Activated CD4-positive, CD25-positive, alpha-beta regulatory T cell (primary cell): ENCODE data around the gene CTSW.

ENCODE experiments used
- DNase-seq, 4 experiments: peaks; one replicate each; lab custom pipeline; 2025; lab: John Stamatoyannopoulos, UW

Gene CTSW

DNA sequence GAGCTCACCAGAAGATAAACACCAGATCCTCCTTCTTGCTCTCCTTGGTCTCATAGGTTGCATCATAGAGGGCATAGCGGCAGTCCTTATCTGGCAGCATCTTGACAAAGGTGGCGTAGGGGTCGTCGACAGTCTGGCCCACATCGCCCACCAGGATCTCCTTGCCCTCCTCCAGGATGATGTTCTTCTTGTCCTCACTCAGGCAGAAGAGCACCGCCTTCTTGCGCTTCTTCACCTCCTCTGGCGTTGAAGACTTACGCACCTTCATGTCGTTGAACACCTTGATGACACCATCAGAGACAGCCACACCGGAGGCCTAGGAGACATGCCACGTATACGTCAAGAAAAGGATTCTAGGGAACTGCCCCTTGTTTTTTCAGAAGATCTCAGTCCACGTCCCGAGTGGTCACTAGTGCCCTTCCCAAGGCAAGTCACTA lies 23.7 kb upstream of the CTSW start:
- DNase-seq: no peak

DNA sequence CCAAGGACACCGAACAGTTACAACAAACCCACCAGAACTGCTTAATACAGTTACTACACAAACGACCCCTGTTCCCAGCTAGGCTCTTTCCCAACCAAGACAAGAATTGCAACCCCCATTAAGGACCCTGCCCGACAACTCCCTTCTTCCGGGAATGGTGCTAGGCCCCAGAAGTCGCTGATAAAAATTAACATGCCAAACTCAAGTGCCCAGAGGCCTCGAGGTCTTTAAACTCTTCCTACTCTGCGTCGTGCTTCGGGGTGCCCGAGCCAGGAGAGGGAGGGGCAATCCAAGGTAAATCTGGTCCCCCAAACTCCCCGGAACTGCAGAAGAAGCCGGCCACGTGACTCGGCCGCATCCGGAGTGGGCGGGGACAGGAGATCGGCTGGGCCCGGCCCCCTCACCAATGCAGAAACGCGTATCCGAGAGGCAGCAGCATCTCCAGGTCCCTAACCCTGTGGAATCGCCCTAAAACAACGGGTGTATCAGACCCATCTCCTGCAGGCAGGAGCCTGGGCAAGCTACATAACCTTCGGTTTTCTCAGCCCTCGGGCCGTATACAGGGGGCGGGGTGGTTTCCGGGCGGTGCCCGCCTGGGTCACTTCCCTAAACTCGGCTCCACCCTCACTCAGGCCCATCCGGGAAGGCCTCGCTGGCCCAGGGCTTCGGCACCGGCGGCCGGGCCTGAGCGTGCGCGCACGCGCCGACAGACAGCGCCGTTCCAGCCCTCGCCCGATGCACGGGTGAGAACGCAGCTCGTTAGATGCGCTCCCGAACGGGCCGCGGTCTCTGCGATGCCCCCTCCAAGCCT lies 22.7 kb upstream of the CTSW start:
- DNase-seq: peak; percentile 56 to 86 (median 65)

DNA sequence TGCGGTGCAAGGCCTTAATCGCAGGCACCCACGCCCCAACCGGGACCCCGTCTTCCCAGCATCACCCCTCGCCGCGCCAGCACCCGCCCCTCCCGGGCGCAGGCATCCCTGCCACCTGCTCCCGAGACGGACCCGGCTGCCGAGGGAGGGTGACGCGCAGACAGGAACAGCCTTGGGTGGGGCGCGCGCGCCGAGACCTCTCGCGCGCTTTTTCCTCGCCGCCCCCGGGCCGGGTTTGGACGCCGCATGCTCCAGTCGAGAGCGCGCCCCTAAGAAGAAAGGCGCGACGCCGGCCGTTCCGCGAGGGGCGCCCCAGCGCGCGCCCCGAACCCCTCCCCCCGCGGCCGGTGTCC lies 22.2 kb upstream of the CTSW start:
- peak; percentile 49 to 61 (median 55) for DNase-seq

DNA sequence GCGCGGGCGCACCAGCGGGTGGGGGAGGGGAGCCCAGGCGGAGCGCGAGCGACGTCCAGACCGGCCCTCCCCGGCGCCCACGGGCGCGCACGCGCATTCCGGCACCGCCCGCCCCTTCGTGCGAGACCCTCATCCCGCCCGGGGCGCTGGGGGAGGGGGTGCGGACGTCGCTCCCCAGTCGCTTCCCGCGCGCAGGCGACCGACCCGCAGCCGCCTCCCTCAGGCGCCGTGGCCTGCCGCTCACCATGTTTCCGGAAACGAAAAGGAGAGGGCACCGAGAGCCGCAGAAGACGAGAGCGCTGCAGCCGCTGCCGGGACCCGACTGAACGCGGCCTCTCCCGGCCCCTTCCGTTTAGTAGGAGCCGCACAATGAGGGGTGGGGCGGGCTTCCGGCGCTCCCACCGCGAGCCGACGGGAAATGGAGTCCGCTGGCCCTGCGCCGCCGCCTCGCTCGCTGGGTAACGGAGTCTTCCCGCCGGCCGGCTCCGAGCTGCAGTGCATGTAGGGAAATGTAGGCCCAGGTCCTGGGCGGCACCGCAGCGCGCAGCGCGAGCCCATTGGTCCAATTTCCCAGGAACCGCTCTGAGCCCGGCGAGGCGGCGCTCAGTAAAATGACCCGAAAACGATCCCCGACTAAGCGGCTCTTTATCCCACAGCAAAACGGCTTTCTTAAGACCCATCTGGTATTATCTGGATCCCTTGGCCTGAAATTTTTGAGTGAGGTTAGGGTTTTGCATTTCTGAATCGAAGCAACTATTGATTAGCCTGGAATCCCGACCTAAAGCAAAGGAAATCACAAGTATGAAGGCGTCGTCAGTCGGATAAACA lies 21.6 kb upstream of the CTSW start, which contains the start of gene CFL1:
TSS of gene CFL1 (minus strand) at position 328 of the 828 bp plus-strand sequence. CDS start at position 247, 81 bp downstream.
- peak; percentile 91 to 97 (median 94) for DNase-seq

DNA sequence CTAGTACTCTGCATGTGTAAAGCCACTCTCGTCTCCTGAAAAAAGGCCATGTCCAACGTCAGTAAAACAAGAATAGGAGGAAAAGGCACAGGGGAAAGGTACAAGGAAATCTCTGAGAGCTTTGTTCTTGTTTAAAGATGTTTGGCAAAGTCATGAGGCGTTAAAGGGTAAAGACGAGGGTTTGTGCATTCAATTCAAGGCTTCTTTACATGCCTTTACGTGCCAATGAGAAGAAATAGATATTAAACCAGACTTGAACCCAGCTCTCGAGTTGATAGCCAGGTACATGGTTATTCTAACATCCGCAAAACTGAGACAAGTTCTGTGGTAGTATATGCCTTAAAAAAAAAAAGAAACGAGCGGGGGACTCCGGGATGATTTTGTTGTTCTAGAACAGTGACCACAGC lies 21.0 kb upstream of the CTSW start:
- no peak for DNase-seq

DNA sequence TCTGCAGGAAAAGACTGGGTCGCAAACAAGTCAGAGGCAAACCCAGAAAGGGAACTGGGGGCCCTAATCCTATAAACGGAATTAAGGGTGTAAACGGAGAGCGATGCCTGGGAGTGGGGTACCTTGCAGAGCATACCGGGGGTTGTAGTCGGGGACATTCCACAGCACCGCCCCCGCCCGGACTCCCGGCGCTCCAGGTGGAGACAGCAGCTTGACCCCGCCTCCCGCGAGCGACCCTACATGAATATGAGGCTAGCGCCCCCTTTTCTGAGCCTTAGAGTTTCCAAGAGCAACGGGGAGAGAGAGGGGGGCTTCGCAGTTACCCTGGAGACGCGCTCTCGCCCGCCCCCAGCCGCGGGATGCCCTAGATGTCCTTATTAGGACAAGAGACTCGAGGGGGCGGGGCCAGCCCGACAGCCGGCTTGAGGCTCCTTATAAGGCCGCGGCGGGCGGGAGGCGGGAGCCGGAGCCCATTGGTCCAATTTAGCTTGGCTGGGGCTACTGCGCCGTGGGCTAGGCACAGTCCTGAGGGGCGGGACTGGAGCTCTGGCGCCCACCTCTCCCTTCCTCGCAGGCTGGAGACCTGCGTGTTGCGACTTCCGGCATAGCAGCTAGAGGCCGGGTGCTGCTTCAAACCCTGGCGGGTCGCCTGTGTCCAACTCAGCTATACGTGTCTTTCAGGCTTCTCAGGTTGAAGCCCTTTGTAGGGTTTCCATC lies 20.4 kb upstream of the CTSW start:
- DNase-seq: peak; percentile 88 to 94 (median 90)

DNA sequence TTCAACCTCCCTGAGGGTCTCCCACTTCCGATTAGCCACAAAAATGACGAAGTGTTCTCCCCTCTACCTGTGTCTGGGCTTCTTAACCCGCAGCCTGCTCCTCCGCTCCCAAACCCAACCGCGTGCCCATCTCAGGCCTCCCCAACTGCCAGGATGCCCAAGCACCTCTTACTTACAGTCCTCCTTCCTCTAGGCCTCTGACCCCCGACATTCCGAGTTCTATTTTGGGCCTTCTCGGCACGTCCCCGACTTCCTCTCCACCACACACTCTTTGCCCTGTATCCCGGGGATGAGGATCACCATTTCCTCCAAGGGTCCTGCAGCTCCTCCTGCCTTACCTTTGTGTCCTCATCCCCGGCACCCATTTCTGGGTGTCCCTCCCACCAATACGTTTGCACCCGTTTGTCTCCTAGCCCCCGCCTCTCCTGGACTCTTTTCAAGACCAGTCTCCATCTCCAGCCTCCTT lies 19.8 kb upstream of the CTSW start:
- DNase-seq: no peak

DNA sequence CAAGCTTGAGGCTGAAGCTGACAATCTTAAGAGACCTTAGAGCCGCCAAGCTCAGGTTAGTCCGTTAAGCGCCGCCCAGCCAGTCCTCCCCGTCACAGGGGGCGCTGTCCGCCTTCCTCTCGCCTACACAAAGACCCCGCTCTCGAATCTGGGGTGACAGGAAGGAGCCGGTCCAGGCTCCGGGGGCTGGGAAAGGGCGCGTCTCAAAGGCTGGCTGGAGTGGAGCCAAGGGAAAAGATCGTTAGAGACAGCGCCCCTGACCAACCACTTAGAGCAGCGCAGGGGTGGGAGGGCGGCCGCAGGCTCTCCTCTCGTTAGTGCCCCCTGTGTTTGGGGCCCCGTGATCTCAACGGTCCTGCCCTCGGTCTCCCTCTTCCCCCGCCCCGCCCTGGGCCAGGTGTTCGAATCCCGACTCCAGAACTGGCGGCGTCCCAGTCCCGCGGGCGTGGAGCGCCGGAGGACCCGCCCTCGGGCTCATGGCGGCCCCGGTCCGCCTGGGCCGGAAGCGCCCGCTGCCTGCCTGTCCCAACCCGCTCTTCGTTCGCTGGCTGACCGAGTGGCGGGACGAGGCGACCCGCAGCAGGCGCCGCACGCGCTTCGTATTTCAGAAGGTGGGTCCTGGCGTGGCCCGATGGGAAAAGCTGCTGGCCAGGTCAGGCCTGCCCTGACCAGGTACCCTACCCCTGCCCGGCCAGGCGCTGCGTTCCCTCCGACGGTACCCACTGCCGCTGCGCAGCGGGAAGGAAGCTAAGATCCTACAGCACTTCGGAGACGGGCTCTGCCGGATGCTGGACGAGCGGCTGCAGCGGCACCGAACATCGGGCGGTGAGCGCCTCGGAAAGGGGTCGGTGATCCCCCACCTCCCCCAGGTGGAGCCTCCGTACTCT lies 19.1 kb upstream of the CTSW start, which contains the start of gene MUS81:
TSS of gene MUS81 (plus strand) at position 156 of the 887 bp plus-strand sequence. CDS start at position 477, 321 bp downstream.
- DNase-seq: peak; percentile 91 to 94 (median 92)

DNA sequence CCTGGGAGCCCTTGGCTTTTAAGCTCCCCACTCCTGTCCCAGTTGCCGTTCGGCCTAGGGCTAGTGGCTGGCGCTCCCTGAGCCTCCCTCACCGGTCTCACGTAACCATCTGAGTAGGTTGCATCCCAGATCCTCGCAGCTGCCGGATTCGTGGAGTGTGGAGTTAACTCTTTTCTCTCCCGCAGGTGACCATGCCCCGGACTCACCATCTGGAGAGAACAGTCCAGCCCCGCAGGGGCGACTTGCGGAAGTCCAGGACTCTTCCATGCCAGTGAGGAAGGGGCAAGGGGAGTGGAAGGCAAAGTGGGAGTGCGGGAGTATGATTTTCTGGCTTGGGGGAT lies 18.5 kb upstream of the CTSW start:
- no peak for DNase-seq

DNA sequence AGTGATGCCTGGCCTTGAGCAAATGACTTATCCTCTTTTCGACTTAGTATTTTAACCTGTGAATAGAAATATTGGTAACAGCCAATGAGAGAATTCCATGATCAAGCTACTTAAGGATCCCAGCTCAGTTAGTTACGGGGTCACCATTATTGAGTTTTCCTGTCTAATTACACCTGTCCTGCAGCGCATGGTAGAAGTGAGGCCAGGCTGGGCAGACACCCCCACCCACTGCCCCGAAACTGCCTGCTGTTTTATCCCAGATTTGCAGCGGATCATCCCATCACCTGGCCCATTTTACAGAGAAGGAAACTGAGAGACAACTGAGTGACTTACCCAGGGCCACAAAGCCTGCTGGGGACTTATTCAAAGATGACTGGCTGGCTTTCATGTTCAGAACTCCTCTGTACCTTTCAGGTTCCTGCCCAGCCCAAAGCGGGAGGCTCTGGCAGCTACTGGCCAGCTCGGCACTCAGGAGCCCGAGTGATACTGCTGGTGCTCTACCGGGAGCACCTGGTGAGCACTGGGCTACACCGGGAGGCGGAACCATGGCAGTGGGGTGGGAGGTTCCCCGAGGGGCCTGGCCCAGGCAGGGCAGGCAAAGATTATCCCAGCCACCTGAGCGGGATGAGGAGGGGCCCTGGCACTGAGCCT lies 18.0 kb upstream of the CTSW start:
- DNase-seq: no peak

DNA sequence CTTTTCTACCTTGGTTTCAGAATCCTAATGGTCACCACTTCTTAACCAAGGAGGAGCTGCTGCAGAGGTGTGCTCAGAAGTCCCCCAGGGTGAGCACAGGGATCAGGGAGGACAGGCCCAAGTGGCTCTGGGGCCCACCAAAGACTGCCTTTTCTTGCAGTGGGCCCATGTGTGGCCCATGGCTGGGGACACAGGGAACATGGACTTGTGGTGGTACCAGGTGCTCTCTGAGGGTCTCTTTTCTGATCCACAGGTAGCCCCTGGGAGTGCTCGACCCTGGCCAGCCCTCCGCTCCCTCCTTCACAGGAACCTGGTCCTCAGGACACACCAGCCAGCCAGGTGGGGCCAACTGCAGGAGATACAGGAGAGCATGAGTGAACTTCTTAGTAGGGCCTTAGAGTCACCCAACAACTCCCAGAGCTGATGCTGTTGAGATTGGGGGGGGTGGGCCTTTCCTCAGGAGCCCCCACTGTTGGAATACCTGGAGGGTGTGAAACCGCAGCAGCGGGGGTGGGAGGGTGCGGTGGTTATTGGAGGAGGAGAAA lies 17.4 kb upstream of the CTSW start:
- DNase-seq: no peak

DNA sequence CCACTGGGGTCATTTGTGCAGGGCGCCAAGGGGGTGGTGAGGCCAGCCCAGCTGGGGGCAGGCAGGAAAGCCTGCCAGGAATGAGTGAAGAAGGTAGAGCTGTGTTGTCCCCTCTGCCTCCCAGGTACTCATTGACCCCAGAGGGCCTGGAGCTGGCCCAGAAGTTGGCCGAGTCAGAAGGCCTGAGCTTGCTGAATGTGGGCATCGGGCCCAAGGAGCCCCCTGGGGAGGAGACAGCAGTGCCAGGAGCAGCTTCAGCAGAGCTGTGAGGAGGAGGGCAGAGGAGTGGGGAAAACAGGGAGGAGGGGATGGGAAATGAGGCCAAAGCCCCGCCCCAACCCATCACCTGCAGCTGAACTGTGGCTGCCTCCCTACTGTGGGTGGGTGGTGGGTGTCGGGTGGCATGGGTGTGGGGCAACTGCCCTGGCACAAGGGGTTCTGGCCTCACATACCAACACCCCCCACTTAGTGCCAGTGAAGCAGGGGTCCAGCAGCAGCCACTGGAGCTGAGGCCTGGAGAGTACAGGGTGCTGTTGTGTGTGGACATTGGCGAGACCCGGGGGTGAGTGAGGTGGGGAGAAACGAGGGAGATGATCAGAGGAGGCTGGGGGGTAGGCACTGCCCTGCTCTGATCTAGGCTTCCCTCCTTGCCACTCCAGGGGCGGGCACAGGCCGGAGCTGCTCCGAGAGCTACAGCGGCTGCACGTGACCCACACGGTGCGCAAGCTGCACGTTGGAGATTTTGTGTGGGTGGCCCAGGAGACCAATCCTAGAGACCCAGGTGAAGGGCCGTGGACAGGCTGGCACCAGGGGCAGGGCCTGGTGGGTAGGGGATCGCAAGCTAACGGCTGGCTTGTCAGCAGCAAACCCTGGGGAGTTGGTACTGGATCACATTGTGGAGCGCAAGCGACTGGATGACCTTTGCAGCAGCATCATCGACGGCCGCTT lies 16.4 kb upstream of the CTSW start:
- DNase-seq: no peak

DNA sequence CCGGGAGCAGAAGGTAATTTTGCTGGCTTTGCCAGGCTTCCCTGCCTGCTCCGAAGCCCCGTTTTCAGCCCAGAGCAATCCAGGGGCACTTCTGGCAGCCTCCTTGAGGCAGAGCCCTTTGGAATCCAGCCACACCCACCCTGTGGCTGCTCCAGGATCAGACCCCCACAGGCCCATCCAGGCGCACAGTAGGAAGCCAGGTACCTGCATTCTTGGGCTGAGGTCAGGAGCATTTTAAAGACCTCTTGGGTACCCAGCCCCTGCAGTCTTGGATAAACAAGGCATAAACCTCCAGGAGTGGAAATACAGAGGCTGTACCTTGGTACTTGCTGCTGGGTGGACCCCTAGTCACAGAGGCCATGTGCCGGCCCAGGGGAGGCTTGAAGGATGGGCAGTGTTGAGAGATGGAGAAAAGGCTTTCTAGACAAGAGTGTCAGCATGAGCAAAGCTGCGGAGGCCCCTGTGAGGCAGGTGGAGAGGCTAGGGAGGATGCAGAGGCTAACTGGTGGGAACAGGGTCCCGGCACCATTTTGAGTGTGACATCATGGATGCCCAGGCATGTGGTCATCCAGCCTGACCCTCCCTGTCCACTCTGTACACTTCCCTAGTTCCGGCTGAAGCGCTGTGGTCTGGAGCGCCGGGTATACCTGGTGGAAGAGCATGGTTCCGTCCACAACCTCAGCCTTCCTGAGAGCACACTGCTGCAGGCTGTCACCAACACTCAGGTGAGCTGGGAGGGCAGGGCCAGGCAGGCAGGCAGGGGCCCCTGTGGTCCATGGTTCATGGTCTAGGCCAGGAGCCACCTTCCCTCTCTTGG lies 15.5 kb upstream of the CTSW start:
- DNase-seq: no peak

DNA sequence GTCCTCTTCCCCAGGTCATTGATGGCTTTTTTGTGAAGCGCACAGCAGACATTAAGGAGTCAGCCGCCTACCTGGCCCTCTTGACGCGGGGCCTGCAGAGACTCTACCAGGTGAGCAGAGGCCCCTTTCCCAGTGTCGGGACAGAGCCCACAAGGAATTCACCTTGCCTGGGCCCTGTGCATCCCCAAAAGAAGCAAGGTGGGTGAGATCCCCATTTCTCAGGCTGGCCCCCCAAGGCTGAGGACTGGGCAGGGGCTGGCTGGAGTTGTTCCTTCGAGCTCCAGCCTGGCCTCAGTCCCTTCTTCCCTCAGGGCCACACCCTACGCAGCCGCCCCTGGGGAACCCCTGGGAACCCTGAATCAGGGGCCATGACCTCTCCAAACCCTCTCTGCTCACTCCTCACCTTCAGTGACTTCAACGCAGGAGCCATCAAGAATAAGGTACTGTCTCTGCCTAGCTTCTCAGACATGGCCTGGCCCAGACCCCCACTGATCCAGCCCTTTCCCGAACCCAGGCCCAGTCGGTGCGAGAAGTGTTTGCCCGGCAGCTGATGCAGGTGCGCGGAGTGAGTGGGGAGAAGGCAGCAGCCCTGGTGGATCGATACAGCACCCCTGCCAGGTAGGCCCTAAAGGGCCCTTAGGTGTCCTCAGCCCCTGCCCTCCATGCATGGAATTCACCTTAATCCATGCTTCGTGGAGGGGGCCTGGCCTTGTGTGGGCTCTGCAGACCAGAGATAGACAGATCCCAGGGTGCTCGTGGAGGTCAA lies 14.7 kb upstream of the CTSW start:
- DNase-seq: no peak

DNA sequence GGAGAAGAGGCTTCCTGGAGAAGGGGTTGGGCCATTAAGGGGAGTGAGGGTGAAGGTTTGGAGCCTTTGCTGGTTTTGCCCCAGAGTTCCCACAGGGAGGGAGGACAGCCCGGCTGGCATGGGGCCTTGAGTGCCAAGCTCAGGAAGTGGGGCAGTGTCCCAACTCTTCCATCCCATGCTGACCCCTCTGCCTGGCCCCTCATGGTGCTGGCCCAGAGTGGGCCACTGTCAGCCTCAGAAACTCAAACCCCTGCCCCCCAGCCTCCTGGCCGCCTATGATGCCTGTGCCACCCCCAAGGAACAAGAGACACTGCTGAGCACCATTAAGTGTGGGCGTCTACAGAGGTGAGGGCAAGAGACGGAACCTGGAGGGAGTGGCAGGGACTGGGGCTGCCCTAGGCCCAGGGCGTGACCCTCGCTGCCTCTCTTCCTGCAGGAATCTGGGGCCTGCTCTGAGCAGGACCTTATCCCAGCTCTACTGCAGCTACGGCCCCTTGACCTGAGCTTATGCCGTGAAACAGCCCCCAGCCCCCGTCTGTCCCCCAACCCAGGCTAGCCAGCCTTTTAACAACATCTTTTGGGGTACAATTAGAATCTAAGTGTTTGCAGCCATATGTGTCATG lies 14.0 kb upstream of the CTSW start:
- no peak for DNase-seq

DNA sequence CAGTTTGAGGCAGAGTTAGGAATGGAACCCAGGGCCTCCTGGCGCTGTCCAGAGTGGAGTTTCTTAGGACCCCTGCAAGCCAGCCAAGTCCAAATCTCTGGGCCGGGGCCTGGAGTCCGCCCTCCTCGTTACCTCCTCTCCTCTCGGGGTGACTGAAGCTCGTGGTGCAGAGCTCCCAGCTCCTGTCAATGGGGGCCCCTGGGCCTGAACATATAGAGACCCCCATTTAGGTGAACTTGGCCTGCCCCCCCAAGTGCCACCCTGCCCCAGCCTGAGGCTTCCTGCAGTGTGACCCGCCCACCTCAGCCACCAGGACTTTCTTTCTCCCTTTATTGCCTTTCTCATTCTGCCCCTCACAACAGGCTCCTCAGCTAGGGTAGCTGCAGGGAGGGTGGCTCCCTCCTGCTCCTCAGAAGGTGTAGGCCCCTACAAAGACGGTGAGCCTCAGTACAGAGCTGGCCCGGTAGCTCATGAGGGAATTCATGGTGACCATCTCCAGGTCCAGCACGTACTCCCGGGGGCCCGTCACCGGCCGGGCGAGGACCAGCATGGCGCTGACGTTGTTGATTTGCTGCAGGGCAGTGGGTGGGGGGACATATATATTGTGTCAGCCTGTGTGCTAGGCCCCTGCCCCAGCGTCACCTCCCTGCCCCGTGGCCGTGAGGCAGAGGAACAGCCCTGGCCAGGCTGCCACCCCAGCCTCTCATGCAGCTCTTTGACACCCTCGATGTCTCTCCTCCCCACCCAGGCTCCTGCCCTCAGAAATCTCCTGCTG lies 12.9 kb upstream of the CTSW start:
- DNase-seq: no peak
